Nephron progenitor cell (in vitro differentiated cells): ENCODE measurements around the gene ACTBL2.

ENCODE experiments used
- DNase-seq: peaks from one replicate; pipeline ENCODE4 v3.0.0; 2021
- H3K27ac Mint-ChIP-seq: 2 replicates; pipeline ENCODE4 v1.8.0; 2021; ENCODE audit warnings: mild to moderate bottlenecking, moderate library complexity, mixed read lengths
- H3K27me3 Mint-ChIP-seq: 2 replicates; pipeline ENCODE4 v1.8.0; 2021; ENCODE audit warnings: mild to moderate bottlenecking, low read depth, mixed read lengths; ENCODE audit not compliant: poor library complexity
- H3K36me3 Mint-ChIP-seq: 2 replicates; pipeline ENCODE4 v1.8.0; 2021; ENCODE audit warnings: low read depth, mixed read lengths
- H3K4me1 Mint-ChIP-seq: 2 replicates; pipeline ENCODE4 v1.8.0; 2021; ENCODE audit warnings: mixed read lengths
- H3K4me3 Mint-ChIP-seq: 2 replicates; pipeline ENCODE4 v1.8.0; 2021; ENCODE audit warnings: mild to moderate bottlenecking, moderate library complexity, mixed read lengths
- H3K9me3 Mint-ChIP-seq: 2 replicates; pipeline ENCODE4 v1.8.0; 2021; ENCODE audit warnings: mild to moderate bottlenecking, moderate library complexity, mixed read lengths
- CTCF ChIP-seq: fragments of 200-600 bp; sonication (generic); IDR thresholded peaks from 2 replicates; pipeline ENCODE4 v1.5.0; 2021; ENCODE audit warnings: antibody characterized with exemption

ACTBL2 gene

DNA sequence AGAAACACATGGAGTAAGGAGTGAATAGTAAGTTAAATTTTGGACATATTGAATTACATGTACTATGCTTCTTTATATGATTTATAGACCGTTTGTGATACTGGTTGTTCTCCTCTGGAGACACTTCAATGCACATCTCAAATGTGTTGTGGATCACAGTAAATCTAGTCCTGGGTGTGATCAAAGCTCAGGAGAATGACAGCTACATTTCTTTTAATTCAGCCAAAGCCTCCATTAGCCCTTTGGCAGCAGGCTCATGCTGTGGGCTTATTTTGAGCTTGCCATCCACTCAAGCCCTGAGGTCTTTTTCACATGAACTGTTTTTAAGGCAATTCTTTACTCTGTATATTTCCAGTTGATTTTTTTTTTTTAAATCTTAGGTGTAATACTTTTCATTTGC is 34.6 kb upstream of the ACTBL2 start:
- TF ChIP-seq CTCF = no peak
- Mint-ChIP-seq H3K36me3 (peaks cover 12% of the 10 kb centered on the region), H3K27ac (no peak overlapping the region), H3K9me3 (peaks cover 50% of the 10 kb centered on the region), H3K4me1 (no peaks in the 10 kb centered on the region), H3K4me3 (no peak overlapping the region), H3K27me3 (peaks cover 6% of the 10 kb centered on the region)
- DNase-seq = no peak

DNA sequence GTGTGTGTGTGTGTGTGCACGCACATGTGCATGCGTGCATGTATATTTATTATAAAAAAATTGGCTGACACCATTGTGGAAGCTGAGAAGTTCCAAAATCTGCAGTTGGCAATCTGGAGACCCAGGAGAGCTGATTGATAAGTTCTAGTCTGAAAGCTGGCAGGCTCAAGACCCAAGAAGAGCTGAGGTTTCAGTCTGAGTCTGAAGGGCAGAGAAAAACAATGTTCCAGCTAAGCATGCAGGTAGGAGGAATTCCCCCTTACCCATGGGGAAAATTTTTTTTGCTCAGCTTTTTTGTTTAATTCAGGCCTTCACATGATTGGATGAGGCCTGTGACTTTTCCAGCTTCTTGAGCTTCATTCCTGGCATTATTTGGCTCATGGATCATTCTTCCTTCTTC is 31.2 kb upstream of the ACTBL2 start:
- Mint-ChIP-seq H3K27me3 (no peaks in the 10 kb centered on the region), H3K9me3 (peaks cover 20% of the 10 kb centered on the region), H3K36me3 (no peaks in the 10 kb centered on the region), H3K27ac (no peak overlapping the region), H3K4me3 (no peak overlapping the region), H3K4me1 (peaks cover 11% of the 10 kb centered on the region)
- no peak for TF ChIP-seq CTCF
- no peak for DNase-seq

DNA sequence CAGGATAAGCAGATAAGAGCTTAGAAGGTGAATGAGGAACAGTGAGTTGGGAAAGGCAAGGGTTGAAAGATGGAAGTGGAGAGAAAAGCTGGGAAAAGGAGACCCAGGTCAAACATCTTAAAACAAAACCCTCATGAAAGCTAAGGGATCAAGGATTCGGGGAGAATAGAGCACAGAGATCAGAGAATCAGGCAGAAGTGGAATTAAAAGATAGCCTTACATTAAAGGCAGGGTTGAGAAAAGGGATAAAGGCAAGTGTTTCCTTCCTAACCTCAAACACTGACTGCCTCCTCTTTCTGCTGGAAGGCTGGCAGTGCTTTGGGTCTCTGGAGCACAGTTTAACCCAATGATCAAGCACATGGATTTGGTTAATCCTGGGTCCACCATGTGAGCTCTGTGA is 28.7 kb upstream of the ACTBL2 start:
- Mint-ChIP-seq H3K27ac (no peak overlapping the region), H3K36me3 (no peaks in the 10 kb centered on the region), H3K27me3 (no peaks in the 10 kb centered on the region), H3K9me3 (no peaks in the 10 kb centered on the region), H3K4me3 (no peak overlapping the region), H3K4me1 (peaks cover 11% of the 10 kb centered on the region)
- no peak for DNase-seq
- no peak for TF ChIP-seq CTCF

DNA sequence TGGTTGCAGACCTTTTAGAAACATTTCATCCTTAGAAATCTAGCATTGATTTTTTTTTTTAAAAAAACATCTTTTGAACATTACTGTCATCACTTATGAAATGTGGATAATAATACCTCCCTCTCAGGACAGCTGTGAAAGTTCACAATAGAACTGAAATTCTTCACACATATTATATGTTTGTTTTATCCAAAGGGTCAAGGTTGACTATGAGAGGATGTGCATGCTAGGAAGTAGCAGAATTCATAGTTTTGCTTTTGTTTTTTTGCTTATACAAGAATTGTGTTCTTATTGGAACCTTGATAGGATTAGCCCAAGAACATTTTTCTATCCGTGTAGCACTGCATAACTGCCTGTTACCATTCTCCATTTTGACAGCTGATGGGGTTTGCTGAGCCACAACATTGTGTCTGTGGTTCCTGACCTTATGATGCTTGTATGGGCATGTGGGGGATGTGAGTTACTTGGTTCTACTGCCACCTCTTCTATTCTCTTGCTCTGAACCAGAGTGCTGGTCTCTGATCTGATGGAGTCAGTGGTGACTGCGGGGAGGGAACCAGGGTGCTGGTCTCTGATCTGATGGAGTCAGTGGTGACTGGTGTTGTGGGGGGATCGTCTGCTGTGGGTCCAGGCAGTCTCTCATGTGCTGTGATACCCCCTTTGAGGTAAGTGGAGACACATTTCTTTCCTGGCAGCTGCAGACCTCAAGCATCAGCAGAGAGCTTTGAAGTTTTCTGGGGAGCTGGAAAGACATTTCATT is 27.1 kb upstream of the ACTBL2 start:
- no peaks in the 10 kb centered on the region for H3K9me3 Mint-ChIP-seq
- H3K4me3 Mint-ChIP-seq = no peak overlapping the region
- DNase-seq = no peak
- peaks cover 11% of the 10 kb centered on the region for H3K4me1 Mint-ChIP-seq
- H3K27me3 Mint-ChIP-seq = no peaks in the 10 kb centered on the region
- peak overlapping the region; percentile 58 for H3K27ac Mint-ChIP-seq
- no peak for TF ChIP-seq CTCF
- H3K36me3 Mint-ChIP-seq = no peaks in the 10 kb centered on the region

GRCh38 chr5:57508211-57508610 is 25.6 kb upstream of the ACTBL2 start:
- H3K4me3 Mint-ChIP-seq = no peak overlapping the region
- H3K27ac Mint-ChIP-seq = no peak overlapping the region
- no peaks in the 10 kb centered on the region for H3K9me3 Mint-ChIP-seq
- H3K36me3 Mint-ChIP-seq = no peaks in the 10 kb centered on the region
- TF ChIP-seq CTCF = no peak
- peaks cover 15% of the 10 kb centered on the region for H3K4me1 Mint-ChIP-seq
- no peaks in the 10 kb centered on the region for H3K27me3 Mint-ChIP-seq
- no peak for DNase-seq
